K562 (cell line): ENCODE results near the gene LYSMD4. TPM values are rescaled to one million over a fixed set of nuclear protein-coding genes. Genes with fewer than 3 reads are reported as not detected.

Source experiments
- ATAC-seq: fragments of 200-7000 bp; cut with Tn5 transposase; 3 replicates; pipeline ENCODE4 v1.9.1; 2020; ENCODE audit warnings: moderate library complexity
- BruUV-seq: library from RNA; stranded (reverse); fragments of 400-500 nt; replicated peaks from 2 replicates; lab custom pipeline; 2021; lab: Mats Ljungman, UMichigan
- CTCF ChIA-PET: fragments of 300-600 bp; formaldehyde crosslinking; extraction: SDS; loops from one replicate; lab custom pipeline; 2021; ENCODE audit warnings: low intra/inter-chr PET ratio; lab: Yijun Ruan, JAX
- POLR2A ChIA-PET: fragments of 300-600, 350-650 bp; sonication (Branson Sonifier 250); formaldehyde crosslinking; extraction: SDS; loops from one replicate; lab custom pipeline; 2021; ENCODE audit warnings: antibody characterized with exemption, inconsistent platforms; lab: Yijun Ruan, JAX
- DNase-seq, 4 experiments: peaks; one replicate each; pipeline versions ENCODE4 v3.0.0 to v3.0.0-alpha.2; 2011 to 2018; ENCODE audit warnings: low spot score in 3 of 4, mixed read lengths in 3 of 4; ENCODE audit errors: extremely low read depth in 1 of 4
- FAIRE-seq: peaks from 2 replicates; lab custom pipeline; 2011; peaks lifted over from hg19 to GRCh38; lab: Jason Lieb, UNC
- H2AFZ ChIP-seq: 2 replicates; pipeline ENCODE4 v1.6.0; 2011; ENCODE audit warnings: low read depth, low read length, control low read depth, inconsistent platforms
- H3K27ac ChIP-seq: fragments of 200-600 bp; 3 replicates; pipeline ENCODE4 v1.8.0; 2011; ENCODE audit warnings: low read depth, mild to moderate bottlenecking, control low read depth, inconsistent platforms, low read length, moderate library complexity, mixed read lengths; ENCODE audit errors: extremely low read depth
- H3K27me3 ChIP-seq, 2 experiments: fragments of 300-600 bp in 1 of 2; 2 replicates in 1 of 2; 3 replicates in 1 of 2; pipeline versions ENCODE4 v1.6.0 to v1.8.0; 2011; ENCODE audit warnings: inconsistent platforms in 2 of 2, low read length in 2 of 2, mild to moderate bottlenecking in 1 of 2, mixed read lengths in 1 of 2, moderate library complexity in 1 of 2; ENCODE audit not compliant: control insufficient read depth in 2 of 2, insufficient read depth in 2 of 2
- H3K36me3 ChIP-seq: fragments of 300-600 bp; 3 replicates; pipeline ENCODE4 v1.8.0; 2011; ENCODE audit warnings: mild to moderate bottlenecking, low read length, inconsistent platforms; ENCODE audit not compliant: control insufficient read depth, insufficient read depth
- H3K4me1 ChIP-seq, 2 experiments: fragments of 200-600 bp in 1 of 2; replicated peaks in 1 of 2; 2 replicates in 1 of 2; 3 replicates in 1 of 2; pipeline versions ENCODE4 v1.5.1 to v1.8.0; 2011; ENCODE audit warnings: inconsistent platforms in 2 of 2, low read length in 2 of 2, mild to moderate bottlenecking in 1 of 2, mixed read lengths in 1 of 2, moderate library complexity in 1 of 2; ENCODE audit not compliant: control insufficient read depth in 2 of 2, insufficient read depth in 2 of 2
- H3K4me2 ChIP-seq: 2 replicates; pipeline ENCODE4 v1.6.1; 2011; ENCODE audit warnings: low read length, control low read depth, inconsistent platforms, mixed read lengths; ENCODE audit not compliant: insufficient read depth
- H3K4me3 ChIP-seq: fragments of 200-600 bp; sonication (generic), shearing (Covaris generic); 2 replicates; pipeline ENCODE4 v1.5.1; 2016; ENCODE audit warnings: control low read depth, inconsistent platforms
- H3K79me2 ChIP-seq: fragments of 200-600 bp; 3 replicates; pipeline ENCODE4 v1.8.0; 2011; ENCODE audit warnings: low read length, inconsistent platforms; ENCODE audit not compliant: control insufficient read depth, insufficient read depth
- H3K9ac ChIP-seq, 2 experiments: 2 replicates each; pipeline versions ENCODE4 v1.6.0 to v1.6.1; 2011; ENCODE audit warnings: low read depth in 2 of 2, low read length in 2 of 2, control low read depth in 1 of 2, inconsistent platforms in 1 of 2, mild to moderate bottlenecking in 1 of 2, mixed read lengths in 1 of 2; ENCODE audit not compliant: insufficient read depth in 1 of 2
- H3K9me1 ChIP-seq: one replicate; pipeline ENCODE4 v1.6.0; 2011; ENCODE audit warnings: inconsistent platforms, mild to moderate bottlenecking, low read length, moderate library complexity; ENCODE audit not compliant: control insufficient read depth, insufficient read depth
- H3K9me3 ChIP-seq: replicated peaks from 2 replicates; pipeline ENCODE4 v1.5.1; 2011; ENCODE audit warnings: low read depth, low read length, inconsistent platforms; ENCODE audit not compliant: control insufficient read depth, insufficient read depth
- H4K20me1 ChIP-seq: replicated peaks from 2 replicates; pipeline ENCODE4 v1.6.1; 2011; ENCODE audit warnings: low read length, inconsistent platforms, mixed read lengths; ENCODE audit not compliant: control insufficient read depth, insufficient read depth
- HCFC1 ChIP-seq: IDR thresholded peaks from 2 replicates; pipeline ENCODE4 v1.6.1; 2012; ENCODE audit warnings: low read depth, low read length, improper control_type of control experiment
- RAD21 ChIP-seq, 2 experiments: fragments of 250-450 bp in 1 of 2; fragments of 450-650 bp in 1 of 2; sonication (Bioruptor Pico) in 1 of 2; formaldehyde crosslinking in 1 of 2; IDR thresholded peaks in 1 of 2; conservative IDR thresholded peaks in 1 of 2; 2 replicates each; pipeline versions ENCODE4 v1.4.0 to v1.8.0; 2020 to 2022; ENCODE audit warnings: mild to moderate bottlenecking in 2 of 2, moderate library complexity in 1 of 2
- SMAD1 ChIP-seq: fragments of 150-350 bp; IDR thresholded peaks from 2 replicates; pipeline ENCODE4 v1.6.1; 2014; ENCODE audit warnings: low read length, low read depth; ENCODE audit not compliant: partially characterized antibody
- ZKSCAN8 ChIP-seq: fragments of 200-800 bp; sonication (Bioruptor generic); IDR thresholded peaks from 2 replicates; pipeline ENCODE4 v1.6.1; 2016; ENCODE audit warnings: missing genetic modification characterization, missing compliant biosample characterization
- ZNF395 ChIP-seq: fragments of 200-800 bp; sonication (Bioruptor generic); IDR thresholded peaks from 2 replicates; pipeline ENCODE4 v1.6.1; 2017; ENCODE audit warnings: missing genetic modification characterization, missing compliant biosample characterization
- ZNF695 ChIP-seq: fragments of 450-650 bp; formaldehyde crosslinking; IDR thresholded peaks from 2 replicates; pipeline ENCODE4 v1.4.0; 2020; ENCODE audit warnings: mild to moderate bottlenecking, moderate library complexity
- WGBS: fragments of 100-300 bp; shearing (Covaris generic); methylation state at CpG from one replicate; pipeline ENCODE4 v1.1.6; 2016; ENCODE audit warnings: low coverage, mixed read lengths; ENCODE audit not compliant: insufficient coverage; ENCODE audit errors: missing lambda C conversion rate; 5-methylcytosine and 5-hydroxymethylcytosine counted together
- in situ Hi-C: fragments of 300-500 bp; cut with MboI; formaldehyde crosslinking; loops from 4 replicates; pipeline ENCODE4 v1.15.0; 2018; ENCODE audit warnings: inconsistent platforms, mixed read lengths
- intact Hi-C: fragments of 100-400 bp; cut with micrococcal nuclease; formaldehyde crosslinking; loops from 2 replicates; pipeline ENCODE4 v1.14.2; 2022
- polyA plus RNA-seq, 8 experiments: library from polyadenylated mRNA; depleted of rRNA in 4 of 8; stranded (reverse) in 5 of 8; unstranded in 3 of 8; fragments of >200 nt; fragmentation: Nextera tagmentation in 2 of 8; fragmentation: Illumina TruSeq in 1 of 8; extraction: Ambion mirVana in 2 of 8; extraction: Trizol in 1 of 8; gene quantifications; 2 replicates each; pipeline versions ENCODE4 v1.2.1 to v1.2.3, GENCODE V29; 2011 to 2014; ENCODE audit warnings: inconsistent platforms in 1 of 8, missing spikeins in 1 of 8
- total RNA-seq, 7 experiments: library from RNA; depleted of rRNA in 6 of 7; stranded (reverse); fragments of >200 nt in 6 of 7; fragmentation: Illumina TruSeq in 2 of 7; extraction: Trizol in 2 of 7; gene quantifications; 2 replicates each; pipeline versions ENCODE4 v1.2.1 to v1.2.3, GENCODE V29; 2011 to 2021; ENCODE audit warnings: low replicate concordance in 1 of 7

The LYSMD4 gene
- total and polyA plus RNA-seq, 9 of the 15 experiments (the other 6 are each of a cell fraction or from before 2014, with no cell fraction given) = 0.46 to 3.1 (median 2.0) TPM

- Histone ChIP-seq H3K4me3 (no peak overlapping the region), H3K4me2 (no peak overlapping the region), H4K20me1 (no peaks in the 10 kb centered on the region; the same call in 1 of the 2 replicates), H3K9ac (no peak overlapping the region), H3K9me1 (no peaks in the 10 kb centered on the region), H3K79me2 (no peaks in the 10 kb centered on the region), H3K27ac (no peak overlapping the region), H3K4me1 (no peaks in the 10 kb centered on the region), H3K9me3 (no peaks in the 10 kb centered on the region), H2AFZ (no peak overlapping the region), H3K27me3 (peaks cover 0 to 10% of the 10 kb centered on the region in 2 experiments; a peak in 4 of 5 replicates), H3K36me3 (0 out of 3 replicates have a peak, but pooled peaks cover 3% of the 10 kb centered on the region)
- TF ChIP-seq SMAD1 (no peak), RAD21 (CRISPR knock-in tag; conservative IDR thresholded peaks at IDR 0.05 in 1 of 2, IDR thresholded peaks at IDR 0.05 in 1 of 2) (no peak), HCFC1 (no peak), ZNF695 (no peak), ZNF395 (CRISPR knock-in tag) (no peak), ZKSCAN8 (CRISPR knock-in tag) (no peak)
- CTCF ChIA-PET = no interaction called here
- in situ Hi-C loops (no loop called here), intact Hi-C loops (no loop called here)
- BruUV-seq = no TSS peak
- no peak for DNase-seq
- FAIRE-seq = no peak
- 34% methylated on average over 19 of the region's 19 CpGs for WGBS
- POLR2A ChIA-PET = interaction anchor here (1.3 to 1.8 kb wide), 2 partner anchors 10 to 13 kb away, joined by 3 to 6 read pairs; no protein-coding TSS in a partner anchor
- ATAC-seq = no peak
Measured at GRCh38 chr15:99717161-99718009, 15.9 kb downstream of the LYSMD4 start.
